Left lung (tissue), 10 donors: ENCODE results near the gene CPZ. TPM values are rescaled to one million over a fixed set of nuclear protein-coding genes. Genes with fewer than 3 reads are reported as not detected.
A peak's percentile ranks its signal among the peaks of the same experiment; 100 is the strongest.

Source experiments
- ATAC-seq: fragments of 200-7000 bp; cut with Tn5 transposase; one replicate; pipeline ENCODE4 v1.9.1; 2020; ENCODE audit warnings: moderate library complexity
- DNase-seq, 4 donors: peaks; one replicate each; pipeline ENCODE4 v3.0.0-alpha.2; 2013 to 2020
- H3K27ac ChIP-seq, 2 donors: fragments of 200-600 bp; sonication (generic) in 1 of 2; one replicate each; pipeline versions ENCODE4 v1.5.0 to v1.8.0; 2020 to 2021
- H3K27me3 ChIP-seq, 2 donors: fragments of 200-600 bp; sonication (generic) in 1 of 2; one replicate each; pipeline versions ENCODE4 v1.5.0 to v1.8.0; 2020 to 2021
- H3K36me3 ChIP-seq, 2 donors: fragments of 200-600 bp; sonication (generic) in 1 of 2; one replicate each; pipeline versions ENCODE4 v1.5.0 to v1.8.0; 2020 to 2021
- H3K4me1 ChIP-seq, 2 donors: fragments of 200-600 bp; one replicate each; pipeline ENCODE4 v1.8.0; 2021
- H3K4me3 ChIP-seq, 2 donors: fragments of 200-600 bp; sonication (generic) in 1 of 2; one replicate each; pipeline versions ENCODE4 v1.5.0 to v1.8.0; 2020 to 2021; ENCODE audit warnings: mild to moderate bottlenecking in 1 of 2
- H3K9me3 ChIP-seq, 2 donors: fragments of 200-600 bp; sonication (generic) in 1 of 2; one replicate each; pipeline versions ENCODE4 v1.5.0 to v1.8.0; 2020 to 2021
- CTCF ChIP-seq, 2 donors: fragments of 200-600 bp; sonication (generic) in 1 of 2; IDR thresholded peaks; one replicate each; pipeline versions ENCODE4 v1.5.0 to v1.8.0; 2021; ENCODE audit warnings: antibody characterized with exemption in 2 of 2
- intact Hi-C, 2 donors: fragments of 100-400 bp; cut with DNase I; formaldehyde crosslinking; loops; one replicate each; pipeline versions ENCODE4 v1.11.2 to v1.14.2; 2022
- polyA plus RNA-seq, 6 donors: library from polyadenylated mRNA; unstranded; fragments of 120-200 nt; gene quantifications; one replicate each; pipeline ENCODE4 v1.2.1, GENCODE V29; 2013; ENCODE audit not compliant: insufficient read length in 6 of 6
- total RNA-seq, 2 donors: library from RNA; stranded (reverse); fragmentation: NEBNext Ultra II Directional; extraction: Animal tissue kit (Norgen Biotek cat#: 25700); gene quantifications; one replicate each; pipeline ENCODE4 v1.2.1, GENCODE V29; 2021
- donor health status: DM: no; HTN: yes; CAD: no.
- donor health status: DM: no; HTN: no; CAD: no.

CPZ gene
- total and polyA plus RNA-seq, 8 donors, result 1.3 to 18.4 (median 3.2) TPM

GRCh38 chr4:8581094-8581861 is 11.3 kb upstream of the CPZ start:
- Histone ChIP-seq H3K27me3 (peaks cover 11 to 79% of the 10 kb centered on the region in 2 donors), H3K27ac (no peak overlapping the region), H3K36me3 (no peaks in the 10 kb centered on the region), H3K4me3 (no peak overlapping the region), H3K4me1 (no peaks in the 10 kb centered on the region), H3K9me3 (no peaks in the 10 kb centered on the region)
- DNase-seq (peak in 1 of 4 donors; percentile 75), ATAC-seq (no peak)
- intact Hi-C loops, result no loop called here
- TF ChIP-seq CTCF (IDR thresholded peaks at IDR 0.05), result no peak

GRCh38 chr4:8582016-8582415 is 10.5 kb upstream of the CPZ start:
- no peaks in the 10 kb centered on the region for H3K4me1 ChIP-seq
- TF ChIP-seq CTCF (IDR thresholded peaks at IDR 0.05), result no peak
- no peaks in the 10 kb centered on the region for H3K9me3 ChIP-seq
- no peak for DNase-seq
- intact Hi-C loops, result no loop called here
- no peak overlapping the region for H3K4me3 ChIP-seq
- peaks cover 11 to 86% of the 10 kb centered on the region in 2 donors for H3K27me3 ChIP-seq
- H3K27ac ChIP-seq, result no peak overlapping the region
- no peak for ATAC-seq
- H3K36me3 ChIP-seq, result no peaks in the 10 kb centered on the region

GRCh38 chr4:8582436-8582835 is 10.1 kb upstream of the CPZ start:
- Histone ChIP-seq H3K27ac (no peak overlapping the region), H3K27me3 (peaks cover 11 to 90% of the 10 kb centered on the region in 2 donors), H3K9me3 (no peaks in the 10 kb centered on the region), H3K4me1 (no peaks in the 10 kb centered on the region), H3K36me3 (no peaks in the 10 kb centered on the region), H3K4me3 (no peak overlapping the region)
- DNase-seq, result peak in 1 of 4 donors; percentile 76
- ATAC-seq, result no peak
- TF ChIP-seq CTCF (IDR thresholded peaks at IDR 0.05), result no peak
- intact Hi-C loops, result no loop called here

GRCh38 chr4:8582941-8583654 is 9.5 kb upstream of the CPZ start:
- Histone ChIP-seq H3K27ac (no peak overlapping the region), H3K27me3 (peaks cover 11 to 92% of the 10 kb centered on the region in 2 donors), H3K4me3 (no peak overlapping the region), H3K9me3 (no peaks in the 10 kb centered on the region), H3K4me1 (no peaks in the 10 kb centered on the region), H3K36me3 (no peaks in the 10 kb centered on the region)
- peak in 1 of 4 donors; percentile 24 for DNase-seq
- intact Hi-C loops, result no loop called here
- ATAC-seq, result no peak
- TF ChIP-seq CTCF (IDR thresholded peaks at IDR 0.05), result no peak

- no peak for TF ChIP-seq CTCF (IDR thresholded peaks at IDR 0.05)
- Histone ChIP-seq H3K9me3 (no peaks in the 10 kb centered on the region), H3K36me3 (no peaks in the 10 kb centered on the region), H3K27me3 (peaks cover 11 to 92% of the 10 kb centered on the region in 2 donors), H3K27ac (no peak overlapping the region), H3K4me3 (no peak overlapping the region), H3K4me1 (no peaks in the 10 kb centered on the region)
- ATAC-seq, result no peak
- DNase-seq, result no peak
- intact Hi-C loops, result no loop called here
Measured at GRCh38 chr4:8583655-8584025, 8.9 kb upstream of the CPZ start.
